Activated CD4-positive, CD25-positive, alpha-beta regulatory T cell treated with anti-CD3 and anti-CD28 coated beads, Interleukin-2, amount 50 U/mL, for 16 hours (primary cell): ENCODE data around the gene FXYD6.
"Not testable (repeated sequence)": the region's sequence is repeated elsewhere in the genome, so short reads cannot be mapped to it uniquely, and the experiment has no call there.

Source experiments
- DNase-seq: peaks from one replicate; pipeline ENCODE4 v3.0.0-alpha.2; 2020; ENCODE audit warnings: low read depth, low spot score

The FXYD6 gene

GRCh38 chr11:117870103-117870952 is 6.1 kb downstream of the FXYD6 start:
- DNase-seq = no peak

GRCh38 chr11:117869604-117870003 is 6.9 kb downstream of the FXYD6 start:
- no peak for DNase-seq

GRCh38 chr11:117868815-117869561 is 7.5 kb downstream of the FXYD6 start:
- DNase-seq = no peak

GRCh38 chr11:117868088-117868487 is 8.4 kb downstream of the FXYD6 start:
- DNase-seq = no peak

GRCh38 chr11:117866526-117866925 is 9.9 kb downstream of the FXYD6 start:
- DNase-seq = no peak

- not testable (repeated sequence) for DNase-seq
These were observed 10.9 kb downstream of the FXYD6 start for GRCh38 chr11:117865546-117865945.

- no peak for DNase-seq
These were observed 13.1 kb downstream of the FXYD6 start for GRCh38 chr11:117863383-117863782.

- DNase-seq = no peak
These were observed 13.7 kb downstream of the FXYD6 start for GRCh38 chr11:117862753-117863152.

- DNase-seq = no peak
These were observed 14.3 kb downstream of the FXYD6 start for GRCh38 chr11:117862019-117862725.

- no peak for DNase-seq
These were observed 15.1 kb downstream of the FXYD6 start for GRCh38 chr11:117861151-117862018.

GRCh38 chr11:117860139-117860538 is 16.3 kb downstream of the FXYD6 start:
- DNase-seq = no peak

GRCh38 chr11:117859488-117860112 is 16.9 kb downstream of the FXYD6 start:
- no peak for DNase-seq

- DNase-seq = no peak
These were observed 17.4 kb downstream of the FXYD6 start for GRCh38 chr11:117859061-117859460.

- DNase-seq = no peak
These were observed 18.6 kb downstream of the FXYD6 start for GRCh38 chr11:117857734-117858414.

- DNase-seq = no peak
These were observed 20.4 kb downstream of the FXYD6 start for GRCh38 chr11:117855912-117856651.

- no peak for DNase-seq
These were observed 21.1 kb downstream of the FXYD6 start for GRCh38 chr11:117855186-117855845.

- no peak for DNase-seq
These were observed 24.1 kb downstream of the FXYD6 start for GRCh38 chr11:117852309-117852708.

- DNase-seq = no peak
These were observed 24.6 kb downstream of the FXYD6 start for GRCh38 chr11:117851852-117852251.

GRCh38 chr11:117851106-117851505 is 25.4 kb downstream of the FXYD6 start:
- DNase-seq = no peak
